K562 (cell line): ENCODE results near the gene PRCC. TPM values are rescaled to one million over a fixed set of nuclear protein-coding genes. Genes with fewer than 3 reads are reported as not detected.

ENCODE experiments used
- ATAC-seq: fragments of 200-7000 bp; cut with Tn5 transposase; 3 replicates; pipeline ENCODE4 v1.9.1; 2020; ENCODE audit warnings: moderate library complexity
- BruUV-seq: library from RNA; stranded (reverse); fragments of 400-500 nt; replicated peaks from 2 replicates; lab custom pipeline; 2021; lab: Mats Ljungman, UMichigan
- CTCF ChIA-PET: fragments of 300-600 bp; formaldehyde crosslinking; extraction: SDS; loops from one replicate; lab custom pipeline; 2021; ENCODE audit warnings: low intra/inter-chr PET ratio; lab: Yijun Ruan, JAX
- POLR2A ChIA-PET: fragments of 300-600, 350-650 bp; sonication (Branson Sonifier 250); formaldehyde crosslinking; extraction: SDS; loops from one replicate; lab custom pipeline; 2021; ENCODE audit warnings: antibody characterized with exemption, inconsistent platforms; lab: Yijun Ruan, JAX
- DNase-seq, 4 experiments: peaks; one replicate each; pipeline versions ENCODE4 v3.0.0 to v3.0.0-alpha.2; 2011 to 2018; ENCODE audit warnings: low spot score in 3 of 4, mixed read lengths in 3 of 4; ENCODE audit errors: extremely low read depth in 1 of 4
- FAIRE-seq: peaks from 2 replicates; lab custom pipeline; 2011; peaks lifted over from hg19 to GRCh38; lab: Jason Lieb, UNC
- H2AFZ ChIP-seq: 2 replicates; pipeline ENCODE4 v1.6.0; 2011; ENCODE audit warnings: low read depth, low read length, control low read depth, inconsistent platforms
- H3K27ac ChIP-seq: fragments of 200-600 bp; 3 replicates; pipeline ENCODE4 v1.8.0; 2011; ENCODE audit warnings: low read depth, mild to moderate bottlenecking, control low read depth, inconsistent platforms, low read length, moderate library complexity, mixed read lengths; ENCODE audit errors: extremely low read depth
- H3K27me3 ChIP-seq, 2 experiments: fragments of 300-600 bp in 1 of 2; 2 replicates in 1 of 2; 3 replicates in 1 of 2; pipeline versions ENCODE4 v1.6.0 to v1.8.0; 2011; ENCODE audit warnings: inconsistent platforms in 2 of 2, low read length in 2 of 2, mild to moderate bottlenecking in 1 of 2, mixed read lengths in 1 of 2, moderate library complexity in 1 of 2; ENCODE audit not compliant: control insufficient read depth in 2 of 2, insufficient read depth in 2 of 2
- H3K36me3 ChIP-seq: fragments of 300-600 bp; 3 replicates; pipeline ENCODE4 v1.8.0; 2011; ENCODE audit warnings: mild to moderate bottlenecking, low read length, inconsistent platforms; ENCODE audit not compliant: control insufficient read depth, insufficient read depth
- H3K4me1 ChIP-seq, 2 experiments: fragments of 200-600 bp in 1 of 2; replicated peaks in 1 of 2; 2 replicates in 1 of 2; 3 replicates in 1 of 2; pipeline versions ENCODE4 v1.5.1 to v1.8.0; 2011; ENCODE audit warnings: inconsistent platforms in 2 of 2, low read length in 2 of 2, mild to moderate bottlenecking in 1 of 2, mixed read lengths in 1 of 2, moderate library complexity in 1 of 2; ENCODE audit not compliant: control insufficient read depth in 2 of 2, insufficient read depth in 2 of 2
- H3K4me2 ChIP-seq: 2 replicates; pipeline ENCODE4 v1.6.1; 2011; ENCODE audit warnings: low read length, control low read depth, inconsistent platforms, mixed read lengths; ENCODE audit not compliant: insufficient read depth
- H3K4me3 ChIP-seq: fragments of 200-600 bp; sonication (generic), shearing (Covaris generic); 2 replicates; pipeline ENCODE4 v1.5.1; 2016; ENCODE audit warnings: control low read depth, inconsistent platforms
- H3K79me2 ChIP-seq: fragments of 200-600 bp; 3 replicates; pipeline ENCODE4 v1.8.0; 2011; ENCODE audit warnings: low read length, inconsistent platforms; ENCODE audit not compliant: control insufficient read depth, insufficient read depth
- H3K9ac ChIP-seq, 2 experiments: 2 replicates each; pipeline versions ENCODE4 v1.6.0 to v1.6.1; 2011; ENCODE audit warnings: low read depth in 2 of 2, low read length in 2 of 2, control low read depth in 1 of 2, inconsistent platforms in 1 of 2, mild to moderate bottlenecking in 1 of 2, mixed read lengths in 1 of 2; ENCODE audit not compliant: insufficient read depth in 1 of 2
- H3K9me1 ChIP-seq: one replicate; pipeline ENCODE4 v1.6.0; 2011; ENCODE audit warnings: inconsistent platforms, mild to moderate bottlenecking, low read length, moderate library complexity; ENCODE audit not compliant: control insufficient read depth, insufficient read depth
- H3K9me3 ChIP-seq: replicated peaks from 2 replicates; pipeline ENCODE4 v1.5.1; 2011; ENCODE audit warnings: low read depth, low read length, inconsistent platforms; ENCODE audit not compliant: control insufficient read depth, insufficient read depth
- H4K20me1 ChIP-seq: replicated peaks from 2 replicates; pipeline ENCODE4 v1.6.1; 2011; ENCODE audit warnings: low read length, inconsistent platforms, mixed read lengths; ENCODE audit not compliant: control insufficient read depth, insufficient read depth
- BRCA1 ChIP-seq, 2 experiments: fragments of 450-650 bp in 1 of 2; sonication (generic) in 1 of 2; formaldehyde crosslinking in 1 of 2; IDR thresholded peaks; 2 replicates each; pipeline versions ENCODE4 v1.5.0 to v1.6.1; 2017 to 2020; ENCODE audit warnings: mild to moderate bottlenecking in 1 of 2, missing genetic modification reagents in 1 of 2
- HDAC1 ChIP-seq, 2 experiments: fragments of 450-650 bp; IDR thresholded peaks; 2 replicates each; pipeline ENCODE4 v1.6.1; 2016 to 2017; ENCODE audit warnings: inconsistent platforms in 1 of 2, mild to moderate bottlenecking in 1 of 2, moderate library complexity in 1 of 2
- NFE2L1 ChIP-seq: fragments of 450-650 bp; IDR thresholded peaks from 2 replicates; pipeline ENCODE4 v1.6.1; 2016; ENCODE audit warnings: missing genetic modification characterization, low read depth, mild to moderate bottlenecking, missing compliant biosample characterization, moderate library complexity, borderline replicate concordance
- NR2C1 ChIP-seq, 2 experiments: fragments of 450-650 bp; IDR thresholded peaks; 2 replicates each; pipeline ENCODE4 v1.6.1; 2017; ENCODE audit warnings: mild to moderate bottlenecking in 2 of 2, antibody characterized with exemption in 1 of 2, inconsistent platforms in 1 of 2, missing compliant biosample characterization in 1 of 2, missing genetic modification characterization in 1 of 2
- POLR2AphosphoS5 ChIP-seq: IDR thresholded peaks from 2 replicates; pipeline ENCODE4 v1.6.1; 2011; ENCODE audit warnings: mild to moderate bottlenecking, low read depth, low read length, moderate library complexity; ENCODE audit not compliant: control insufficient read depth, insufficient read depth
- SAFB2 ChIP-seq: fragments of 200-400 bp; formaldehyde crosslinking; IDR thresholded peaks from 2 replicates; pipeline ENCODE4 v1.6.1; 2018; ENCODE audit warnings: borderline replicate concordance, low read length, low read depth, moderate library complexity; ENCODE audit not compliant: severe bottlenecking
- SMAD1 ChIP-seq: fragments of 150-350 bp; IDR thresholded peaks from 2 replicates; pipeline ENCODE4 v1.6.1; 2014; ENCODE audit warnings: low read length, low read depth; ENCODE audit not compliant: partially characterized antibody
- SRSF3 ChIP-seq: fragments of 200-400 bp; formaldehyde crosslinking; IDR thresholded peaks from 2 replicates; pipeline ENCODE4 v1.6.1; 2016; ENCODE audit warnings: mild to moderate bottlenecking, low read length, moderate library complexity; ENCODE audit not compliant: insufficient read depth
- ZNF780A ChIP-seq: fragments of 250-450 bp; sonication (Bioruptor Pico); IDR thresholded peaks from 2 replicates; pipeline ENCODE4 v1.5.0; 2021; ENCODE audit warnings: mild to moderate bottlenecking
- WGBS: fragments of 100-300 bp; shearing (Covaris generic); methylation state at CpG from one replicate; pipeline ENCODE4 v1.1.6; 2016; ENCODE audit warnings: low coverage, mixed read lengths; ENCODE audit not compliant: insufficient coverage; ENCODE audit errors: missing lambda C conversion rate; 5-methylcytosine and 5-hydroxymethylcytosine counted together
- in situ Hi-C: fragments of 300-500 bp; cut with MboI; formaldehyde crosslinking; loops from 4 replicates; pipeline ENCODE4 v1.15.0; 2018; ENCODE audit warnings: inconsistent platforms, mixed read lengths
- intact Hi-C: fragments of 100-400 bp; cut with micrococcal nuclease; formaldehyde crosslinking; loops from 2 replicates; pipeline ENCODE4 v1.14.2; 2022
- polyA plus RNA-seq, 8 experiments: library from polyadenylated mRNA; depleted of rRNA in 4 of 8; stranded (reverse) in 5 of 8; unstranded in 3 of 8; fragments of >200 nt; fragmentation: Nextera tagmentation in 2 of 8; fragmentation: Illumina TruSeq in 1 of 8; extraction: Ambion mirVana in 2 of 8; extraction: Trizol in 1 of 8; gene quantifications; 2 replicates each; pipeline versions ENCODE4 v1.2.1 to v1.2.3, GENCODE V29; 2011 to 2014; ENCODE audit warnings: inconsistent platforms in 1 of 8, missing spikeins in 1 of 8
- total RNA-seq, 7 experiments: library from RNA; depleted of rRNA in 6 of 7; stranded (reverse); fragments of >200 nt in 6 of 7; fragmentation: Illumina TruSeq in 2 of 7; extraction: Trizol in 2 of 7; gene quantifications; 2 replicates each; pipeline versions ENCODE4 v1.2.1 to v1.2.3, GENCODE V29; 2011 to 2021; ENCODE audit warnings: low replicate concordance in 1 of 7
- TF ChIP-seq, protein P1 (sequence below): IDR thresholded peaks from 3 replicates; pipeline ENCODE4 v1.6.1; 2011; ENCODE audit warnings: borderline replicate concordance, mild to moderate bottlenecking, moderate library complexity; ENCODE audit not compliant: insufficient read length; ENCODE audit errors: extremely low read depth
- TF ChIP-seq, protein P2 (sequence below): fragments of 450-650 bp; IDR thresholded peaks from 2 replicates; pipeline ENCODE4 v1.6.1; 2017; ENCODE audit warnings: antibody characterized with exemption
- TF ChIP-seq, protein P3 (sequence below): fragments of 450-650 bp; IDR thresholded peaks from 2 replicates; pipeline ENCODE4 v1.7.0; 2016; ENCODE audit warnings: borderline replicate concordance

Gene PRCC
- total and polyA plus RNA-seq, 9 of the 15 experiments (the other 6 are each of a cell fraction or from before 2014, with no cell fraction given) = 23.9 to 201 (median 41.1) TPM

DNA sequence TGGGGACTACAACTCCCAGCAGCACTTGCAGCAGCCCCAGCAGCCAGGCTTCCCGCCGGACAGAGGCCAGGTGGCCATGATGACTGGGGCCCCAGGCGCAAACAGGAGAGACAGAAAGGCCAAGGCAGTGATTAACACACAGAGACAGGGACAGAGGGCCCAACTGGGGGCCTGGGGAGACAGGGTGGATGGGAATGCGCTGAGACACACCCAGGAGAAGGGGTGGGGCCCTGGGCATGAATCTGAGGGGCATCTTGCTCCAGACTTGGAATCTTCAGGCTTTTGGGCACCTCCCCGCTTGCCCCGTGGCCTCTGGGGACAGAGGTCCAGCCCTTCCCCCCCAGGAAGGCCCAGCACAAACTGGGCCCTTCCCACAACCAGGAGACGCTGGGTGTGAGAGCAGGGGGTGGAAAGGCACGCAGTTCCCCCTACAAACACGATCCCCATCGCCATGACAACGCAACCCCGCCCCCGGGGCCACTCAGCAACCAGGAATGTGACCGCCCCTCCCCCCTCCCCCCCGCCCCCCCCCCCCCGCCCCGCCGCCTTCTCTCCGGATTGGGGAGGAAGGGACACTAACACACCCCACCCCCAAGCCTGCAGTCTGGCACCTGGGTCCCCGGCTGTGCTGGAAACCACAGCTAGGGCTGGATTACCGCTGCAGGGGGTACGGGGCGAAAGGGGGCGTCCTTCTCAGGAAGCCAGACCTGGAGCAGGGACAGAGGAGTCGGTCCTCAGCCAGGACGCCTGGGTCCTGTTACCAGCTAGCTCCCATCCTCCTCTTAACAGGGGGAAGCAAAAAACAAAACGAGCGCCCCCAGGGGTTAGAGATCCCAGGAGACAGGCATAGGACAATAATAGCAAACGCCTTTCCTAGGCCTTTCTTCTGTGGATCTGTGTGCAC, 20.4 kb upstream of the PRCC start:
- FAIRE-seq (no peak), ATAC-seq (peak; percentile 56), DNase-seq (peak; percentile 85 to 92 (median 88))
- no TSS peak for BruUV-seq
- Histone ChIP-seq H3K36me3 (peaks cover 72% of the 10 kb centered on the region), H3K4me2 (peak overlapping the region; percentile 97), H3K27me3 (no peaks in the 10 kb centered on the region), H3K79me2 (peaks cover 81% of the 10 kb centered on the region), H3K4me3 (peak overlapping the region; percentile 95), H4K20me1 (peaks cover 26% of the 10 kb centered on the region), H3K9ac (peak overlapping the region; percentile 94 to 96), H3K9me3 (no peaks in the 10 kb centered on the region), H3K9me1 (no peaks in the 10 kb centered on the region), H2AFZ (no peak overlapping the region; the same call in 1 of the 2 replicates), H3K4me1 (peaks cover 39 to 50% of the 10 kb centered on the region in 2 experiments), H3K27ac (peak overlapping the region; percentile 97)
- CTCF ChIA-PET = no interaction called here
- intact Hi-C loops = no loop called here
- WGBS = 2% methylated on average over 17 of the region's 29 CpGs
- POLR2A ChIA-PET = interaction anchor here (0.6 to 1.7 kb wide), 5 partner anchors 16 to 149 kb away, joined by 3 to 4 read pairs (median 3); partner anchors contain the start of gene PRCC
- in situ Hi-C loops = loop anchor here (25.0 kb wide), 1 partner anchor 1435 kb away; the partner anchor contains the start of genes FDPS, PKLR and RUSC1
- TF ChIP-seq, protein P1, sequence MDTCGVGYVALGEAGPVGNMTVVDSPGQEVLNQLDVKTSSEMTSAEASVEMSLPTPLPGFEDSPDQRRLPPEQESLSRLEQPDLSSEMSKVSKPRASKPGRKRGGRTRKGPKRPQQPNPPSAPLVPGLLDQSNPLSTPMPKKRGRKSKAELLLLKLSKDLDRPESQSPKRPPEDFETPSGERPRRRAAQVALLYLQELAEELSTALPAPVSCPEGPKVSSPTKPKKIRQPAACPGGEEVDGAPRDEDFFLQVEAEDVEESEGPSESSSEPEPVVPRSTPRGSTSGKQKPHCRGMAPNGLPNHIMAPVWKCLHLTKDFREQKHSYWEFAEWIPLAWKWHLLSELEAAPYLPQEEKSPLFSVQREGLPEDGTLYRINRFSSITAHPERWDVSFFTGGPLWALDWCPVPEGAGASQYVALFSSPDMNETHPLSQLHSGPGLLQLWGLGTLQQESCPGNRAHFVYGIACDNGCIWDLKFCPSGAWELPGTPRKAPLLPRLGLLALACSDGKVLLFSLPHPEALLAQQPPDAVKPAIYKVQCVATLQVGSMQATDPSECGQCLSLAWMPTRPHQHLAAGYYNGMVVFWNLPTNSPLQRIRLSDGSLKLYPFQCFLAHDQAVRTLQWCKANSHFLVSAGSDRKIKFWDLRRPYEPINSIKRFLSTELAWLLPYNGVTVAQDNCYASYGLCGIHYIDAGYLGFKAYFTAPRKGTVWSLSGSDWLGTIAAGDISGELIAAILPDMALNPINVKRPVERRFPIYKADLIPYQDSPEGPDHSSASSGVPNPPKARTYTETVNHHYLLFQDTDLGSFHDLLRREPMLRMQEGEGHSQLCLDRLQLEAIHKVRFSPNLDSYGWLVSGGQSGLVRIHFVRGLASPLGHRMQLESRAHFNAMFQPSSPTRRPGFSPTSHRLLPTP = no peak
- TF ChIP-seq POLR2AphosphoS5 (peak; percentile 51; the same call in 1 of the 2 replicates), SMAD1 (peak; percentile 11), SAFB2 (no peak), ZNF780A (CRISPR knock-in tag) (no peak), NR2C1 (IDR thresholded peaks at IDR 0.05) (no peak), NR2C1 (tag; IDR thresholded peaks at IDR 0.05) (no peak), SRSF3 (no peak), HDAC1 (IDR thresholded peaks at IDR 0.05) (peak in 1 of 2 experiments; percentile 44; a peak in 2 of 4 replicates), NFE2L1 (no peak), BRCA1 (IDR thresholded peaks at IDR 0.05) (no peak), BRCA1 (CRISPR knock-in tag; IDR thresholded peaks at IDR 0.05) (no peak)
- TF ChIP-seq, protein P2, sequence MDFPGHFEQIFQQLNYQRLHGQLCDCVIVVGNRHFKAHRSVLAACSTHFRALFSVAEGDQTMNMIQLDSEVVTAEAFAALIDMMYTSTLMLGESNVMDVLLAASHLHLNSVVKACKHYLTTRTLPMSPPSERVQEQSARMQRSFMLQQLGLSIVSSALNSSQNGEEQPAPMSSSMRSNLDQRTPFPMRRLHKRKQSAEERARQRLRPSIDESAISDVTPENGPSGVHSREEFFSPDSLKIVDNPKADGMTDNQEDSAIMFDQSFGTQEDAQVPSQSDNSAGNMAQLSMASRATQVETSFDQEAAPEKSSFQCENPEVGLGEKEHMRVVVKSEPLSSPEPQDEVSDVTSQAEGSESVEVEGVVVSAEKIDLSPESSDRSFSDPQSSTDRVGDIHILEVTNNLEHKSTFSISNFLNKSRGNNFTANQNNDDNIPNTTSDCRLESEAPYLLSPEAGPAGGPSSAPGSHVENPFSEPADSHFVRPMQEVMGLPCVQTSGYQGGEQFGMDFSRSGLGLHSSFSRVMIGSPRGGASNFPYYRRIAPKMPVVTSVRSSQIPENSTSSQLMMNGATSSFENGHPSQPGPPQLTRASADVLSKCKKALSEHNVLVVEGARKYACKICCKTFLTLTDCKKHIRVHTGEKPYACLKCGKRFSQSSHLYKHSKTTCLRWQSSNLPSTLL = no peak
- TF ChIP-seq, protein P3, sequence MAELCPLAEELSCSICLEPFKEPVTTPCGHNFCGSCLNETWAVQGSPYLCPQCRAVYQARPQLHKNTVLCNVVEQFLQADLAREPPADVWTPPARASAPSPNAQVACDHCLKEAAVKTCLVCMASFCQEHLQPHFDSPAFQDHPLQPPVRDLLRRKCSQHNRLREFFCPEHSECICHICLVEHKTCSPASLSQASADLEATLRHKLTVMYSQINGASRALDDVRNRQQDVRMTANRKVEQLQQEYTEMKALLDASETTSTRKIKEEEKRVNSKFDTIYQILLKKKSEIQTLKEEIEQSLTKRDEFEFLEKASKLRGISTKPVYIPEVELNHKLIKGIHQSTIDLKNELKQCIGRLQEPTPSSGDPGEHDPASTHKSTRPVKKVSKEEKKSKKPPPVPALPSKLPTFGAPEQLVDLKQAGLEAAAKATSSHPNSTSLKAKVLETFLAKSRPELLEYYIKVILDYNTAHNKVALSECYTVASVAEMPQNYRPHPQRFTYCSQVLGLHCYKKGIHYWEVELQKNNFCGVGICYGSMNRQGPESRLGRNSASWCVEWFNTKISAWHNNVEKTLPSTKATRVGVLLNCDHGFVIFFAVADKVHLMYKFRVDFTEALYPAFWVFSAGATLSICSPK = no peak
